PC-9 (cell line): Measurements from ENCODE around the gene ABCD2. TPM values are rescaled to one million over a fixed set of nuclear protein-coding genes. Genes with fewer than 3 reads are reported as not detected.

Source experiments
- BruUV-seq: library from RNA; stranded (reverse); fragments of 400-500 nt; replicated peaks from 2 replicates; lab custom pipeline; 2021; lab: Mats Ljungman, UMichigan
- CTCF ChIA-PET: fragments of 300-600 bp; sonication (Branson Sonifier 250); formaldehyde crosslinking; loops from one replicate; lab custom pipeline; 2022; ENCODE audit warnings: antibody characterized with exemption; lab: Charles Lee
- POLR2A ChIA-PET: fragments of 300-600 bp; sonication (Branson Sonifier 250); formaldehyde crosslinking; loops from one replicate; lab custom pipeline; 2022; ENCODE audit warnings: antibody characterized with exemption; ENCODE audit not compliant: unreplicated experiment; lab: Charles Lee
- DNase-seq, 2 experiments: peaks; one replicate each; pipeline versions ENCODE4 v3.0.0 to v3.0.0-alpha.2; 2015 to 2022; ENCODE audit warnings: mixed read lengths in 1 of 2
- H2AFZ ChIP-seq: fragments of 200-600 bp; sonication (generic); 2 replicates; pipeline ENCODE4 v1.8.1; 2017; ENCODE audit warnings: antibody characterized with exemption
- H3F3A ChIP-seq: fragments of 200-600 bp; sonication (generic); 2 replicates; pipeline ENCODE4 v1.8.1; 2017; ENCODE audit warnings: antibody characterized with exemption, mild to moderate bottlenecking, low read depth; ENCODE audit not compliant: insufficient read depth
- H3K27ac ChIP-seq: fragments of 200-600 bp; sonication (generic); 2 replicates; pipeline ENCODE4 v1.6.1; 2016; ENCODE audit warnings: mixed run types
- H3K27me3 ChIP-seq: fragments of 200-600 bp; sonication (generic); 2 replicates; pipeline ENCODE4 v1.6.1; 2016; ENCODE audit warnings: low read depth, mixed run types; ENCODE audit not compliant: insufficient read depth
- H3K36me3 ChIP-seq: fragments of 200-600 bp; sonication (generic); 2 replicates; pipeline ENCODE4 v1.6.1; 2016; ENCODE audit warnings: low read depth, mixed run types
- H3K4me1 ChIP-seq: fragments of 200-600 bp; sonication (generic); replicated peaks from 2 replicates; pipeline ENCODE4 v1.6.1; 2016; ENCODE audit warnings: mixed run types; ENCODE audit not compliant: insufficient read depth
- H3K4me2 ChIP-seq: fragments of 200-600 bp; sonication (generic); 2 replicates; pipeline ENCODE4 v1.6.1; 2017; ENCODE audit warnings: mixed run types
- H3K4me3 ChIP-seq: fragments of 200-600 bp; sonication (generic); 2 replicates; pipeline ENCODE4 v1.6.1; 2016; ENCODE audit warnings: mixed run types
- H3K79me2 ChIP-seq: fragments of 200-600 bp; sonication (generic); 2 replicates; pipeline ENCODE4 v1.6.1; 2017; ENCODE audit warnings: low read depth, mixed run types
- H3K9me2 ChIP-seq: fragments of 200-600 bp; sonication (generic); 2 replicates; pipeline ENCODE4 v1.8.1; 2017; ENCODE audit warnings: mild to moderate bottlenecking; ENCODE audit not compliant: insufficient read depth
- H3K9me3 ChIP-seq: fragments of 200-600 bp; sonication (generic); 2 replicates; pipeline ENCODE4 v1.8.1; 2016; ENCODE audit warnings: low read depth; ENCODE audit not compliant: insufficient read depth
- H4K20me1 ChIP-seq: fragments of 200-600 bp; sonication (generic); 2 replicates; pipeline ENCODE4 v1.8.1; 2017; ENCODE audit not compliant: insufficient read depth
- CTCF ChIP-seq: fragments of 200-600 bp; sonication (generic); conservative IDR thresholded peaks from 2 replicates; pipeline ENCODE4 v1.6.1; 2017; ENCODE audit warnings: mixed run types, antibody characterized with exemption, mild to moderate bottlenecking, moderate library complexity
- EZH2 ChIP-seq: fragments of 200-600 bp; sonication (generic); IDR thresholded peaks from 2 replicates; pipeline ENCODE4 v1.8.0; 2017; ENCODE audit warnings: antibody characterized with exemption, low read depth
- intact Hi-C: fragments of 100-400 bp; cut with micrococcal nuclease; formaldehyde crosslinking; loops from one replicate; pipeline ENCODE4 v1.10.0; 2022; ENCODE audit not compliant: unreplicated experiment
- total RNA-seq: library from RNA; stranded (reverse); gene quantifications from 2 replicates; pipeline ENCODE4 v1.2.3, GENCODE V29; 2021

ABCD2 gene
- total RNA-seq, 1 experiment from 2014 or later: not detected

GRCh38 chr12:39503439-39503838 lies 116.2 kb downstream of the ABCD2 start:
- POLR2A ChIA-PET: no interaction called here

DNA sequence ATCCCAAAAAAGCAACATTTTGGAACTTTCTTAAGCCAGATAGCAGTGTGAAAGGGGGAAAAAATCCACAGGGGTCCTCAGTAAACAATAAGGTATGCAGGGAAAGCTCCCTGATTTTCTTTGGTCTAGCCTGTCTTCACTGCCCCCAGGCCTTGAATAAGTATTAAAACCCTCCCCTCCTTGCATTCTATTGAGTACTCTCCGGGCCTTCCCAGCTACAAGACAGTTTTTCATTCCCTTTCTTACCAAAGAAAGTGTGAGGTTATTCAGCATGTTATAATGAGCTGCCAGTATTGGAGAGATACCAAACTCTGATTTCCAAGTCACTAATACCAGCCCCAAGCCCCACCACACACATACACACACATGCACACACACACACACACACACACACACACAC lies 116.9 kb downstream of the ABCD2 start:
- no peak for TF ChIP-seq CTCF
- TF ChIP-seq EZH2: no peak
- Histone ChIP-seq H3K27me3 (no peaks in the 10 kb centered on the region), H2AFZ (no peak overlapping the region), H3K4me1 (peaks cover 15% of the 10 kb centered on the region), H3K36me3 (no peaks in the 10 kb centered on the region), H3K9me3 (no peaks in the 10 kb centered on the region), H3K4me3 (no peak overlapping the region), H3K79me2 (no peaks in the 10 kb centered on the region), H4K20me1 (no peaks in the 10 kb centered on the region), H3K27ac (no peak overlapping the region), H3F3A (no peaks in the 10 kb centered on the region), H3K4me2 (no peak overlapping the region), H3K9me2 (no peaks in the 10 kb centered on the region)
- BruUV-seq: no TSS peak
- CTCF ChIA-PET: interaction anchor here (0.7 kb wide), 1 partner anchor 132 kb away, joined by 3 read pairs; no protein-coding TSS in a partner anchor
- POLR2A ChIA-PET: no interaction called here
- DNase-seq: no peak
- intact Hi-C loops: no loop called here

More at GRCh38 chr12:39503439-39503838, 116.2 kb downstream of the ABCD2 start:
- peak in 1 of 2 experiments; percentile 71 for DNase-seq
- H3K4me2 ChIP-seq: no peak overlapping the region
- no peaks in the 10 kb centered on the region for H4K20me1 ChIP-seq
- no peaks in the 10 kb centered on the region for H3K27me3 ChIP-seq
- BruUV-seq: no TSS peak
- peaks cover 15% of the 10 kb centered on the region for H3K4me1 ChIP-seq
- no peak overlapping the region for H2AFZ ChIP-seq
- no peaks in the 10 kb centered on the region for H3F3A ChIP-seq
- no peak overlapping the region for H3K27ac ChIP-seq
- H3K4me3 ChIP-seq: no peak overlapping the region
- CTCF ChIA-PET: no interaction called here
- intact Hi-C loops: no loop called here
- no peaks in the 10 kb centered on the region for H3K36me3 ChIP-seq
- H3K79me2 ChIP-seq: no peaks in the 10 kb centered on the region
- no peaks in the 10 kb centered on the region for H3K9me2 ChIP-seq
- TF ChIP-seq CTCF (peak; percentile 37; the same call in 1 of the 2 replicates), EZH2 (no peak)
- no peaks in the 10 kb centered on the region for H3K9me3 ChIP-seq

Other genes with a start within 250 kb of the ABCD2 start
- 12.1 and 13.6 TPM in 2 replicates for gene KIF21A, start 176.7 kb downstream of the ABCD2 start, total RNA-seq